Stomach (tissue), 9 donors: ENCODE results near the gene HMCES. TPM values are rescaled to one million over a fixed set of nuclear protein-coding genes. Genes with fewer than 3 reads are reported as not detected.
A peak's percentile ranks its signal among the peaks of the same experiment; 100 is the strongest.
"Not testable (repeated sequence)": the region's sequence is repeated elsewhere in the genome, so short reads cannot be mapped to it uniquely, and the experiment has no call there.

ENCODE experiments used
- DNase-seq, 2 donors: peaks; one replicate each; pipeline versions ENCODE4 v3.0.0 to v3.0.0-alpha.2; 2013 to 2019
- H3K27ac ChIP-seq, 5 donors: fragments of 200-600 bp in 4 of 5; sonication (generic) in 4 of 5; one replicate each; pipeline ENCODE4 v1.5.1; 2013 to 2019; ENCODE audit warnings: mild to moderate bottlenecking in 1 of 5, moderate library complexity in 1 of 5
- H3K27me3 ChIP-seq, 3 donors: fragments of 200-600 bp; sonication (generic); one replicate each; pipeline ENCODE4 v1.5.1; 2017 to 2019; ENCODE audit warnings: mixed run types in 1 of 3
- H3K36me3 ChIP-seq, 4 donors: fragments of 200-600 bp; sonication (generic); 1 replicate in 3 of 4; 2 replicates in 1 of 4; pipeline ENCODE4 v1.5.1; 2016 to 2019
- H3K4me1 ChIP-seq, 4 donors: fragments of 200-600 bp; sonication (generic); one replicate each; pipeline ENCODE4 v1.5.1; 2016 to 2019
- H3K4me3 ChIP-seq, 4 donors: fragments of 200-600 bp; sonication (generic) in 3 of 4; one replicate each; pipeline ENCODE4 v1.5.1; 2016 to 2019; ENCODE audit warnings: mild to moderate bottlenecking in 1 of 4
- H3K9me3 ChIP-seq, 4 donors: fragments of 200-600 bp; sonication (generic); one replicate each; pipeline ENCODE4 v1.5.1; 2016 to 2019
- CTCF ChIP-seq, 7 experiments: fragments of 450-650 bp in 4 of 7; fragments of 200-600 bp in 3 of 7; sonication (generic) in 3 of 7; IDR thresholded peaks; one replicate each; pipeline ENCODE4 v1.5.1; 2016 to 2019; ENCODE audit warnings: antibody characterized with exemption in 7 of 7, control low read depth in 2 of 7, mild to moderate bottlenecking in 1 of 7
- EP300 ChIP-seq: sonication (generic); formaldehyde crosslinking; IDR thresholded peaks from one replicate; pipeline ENCODE4 v1.6.1; 2017; ENCODE audit warnings: antibody characterized with exemption
- POLR2A ChIP-seq, 4 donors: fragments of 450-650 bp; IDR thresholded peaks; one replicate each; pipeline ENCODE4 v1.6.1; 2016; ENCODE audit warnings: antibody characterized with exemption in 4 of 4, control low read depth in 2 of 4, mild to moderate bottlenecking in 1 of 4, moderate library complexity in 1 of 4
- POLR2AphosphoS5 ChIP-seq, 3 donors: sonication (generic); formaldehyde crosslinking; IDR thresholded peaks; one replicate each; pipeline ENCODE4 v1.6.1; 2016; ENCODE audit warnings: antibody characterized with exemption in 3 of 3
- WGBS, 5 donors: extraction: QIAGEN DNeasy Blood & Tissue Kit in 3 of 5; methylation state at CpG; one replicate each; pipeline versions ENCODE4 v1.1.5 to v1.1.7; 2013 to 2018; 5-methylcytosine and 5-hydroxymethylcytosine counted together
- intact Hi-C: fragments of 100-400 bp; cut with DNase I; formaldehyde crosslinking; loops from one replicate; pipeline ENCODE4 v1.15.1; 2023; ENCODE audit warnings: low total_unique reads
- polyA plus RNA-seq, 3 donors: library from polyadenylated mRNA; stranded (reverse); fragments of 200-250 nt; gene quantifications; one replicate each; pipeline ENCODE4 v1.2.3, GENCODE V29; 2013
- total RNA-seq, 5 donors: library from RNA; depleted of rRNA; stranded (reverse); fragments of >200 nt; gene quantifications; one replicate each; pipeline versions ENCODE4 v1.1.0 to v1.2.3, GENCODE V29; 2014 to 2016
- donor health status: healthy with polysubstance abuse.
- donor health status: Bipolar disorder and iron deficiency.
- donor health status: healthy.

The HMCES gene
- total and polyA plus RNA-seq, 8 donors = 16.4 to 80.5 (median 24.6) TPM

- no peak for TF ChIP-seq POLR2A (IDR thresholded peaks at IDR 0.05)
- no peak for TF ChIP-seq EP300
- TF ChIP-seq POLR2AphosphoS5 (IDR thresholded peaks at IDR 0.05) = no peak
- TF ChIP-seq CTCF (IDR thresholded peaks at IDR 0.05) = no peak
- Histone ChIP-seq H3K4me1 (peaks cover 0 to 20% (median 13%) of the 10 kb centered on the region in 4 donors), H3K27me3 (peaks cover 0 to 21% (median 5%) of the 10 kb centered on the region in 3 donors), H3K27ac (no peak overlapping the region), H3K4me3 (no peak overlapping the region), H3K9me3 (no peaks in the 10 kb centered on the region), H3K36me3 (no peaks in the 10 kb centered on the region)
- intact Hi-C loops = no loop called here
- no peak for DNase-seq
- 75 to 83% (median 81%) methylated on average over 3 of the region's 3 CpGs for WGBS, 5 donors
These were observed 67.3 kb downstream of the HMCES start for GRCh38 chr3:129345971-129346370.

GRCh38 chr3:129346695-129347457, 68.2 kb downstream of the HMCES start:
- Histone ChIP-seq H3K27ac (no peak overlapping the region), H3K4me3 (no peak overlapping the region), H3K27me3 (peaks cover 0 to 21% (median 5%) of the 10 kb centered on the region in 3 donors), H3K9me3 (no peaks in the 10 kb centered on the region), H3K4me1 (peaks cover 0 to 20% (median 13%) of the 10 kb centered on the region in 4 donors), H3K36me3 (no peaks in the 10 kb centered on the region)
- WGBS, 5 donors = 37 to 44% (median 42%) methylated on average over 12 of the region's 12 CpGs
- intact Hi-C loops = no loop called here
- TF ChIP-seq POLR2AphosphoS5 (IDR thresholded peaks at IDR 0.05) (no peak), POLR2A (IDR thresholded peaks at IDR 0.05) (no peak), EP300 (no peak), CTCF (IDR thresholded peaks at IDR 0.05) (no peak)
- no peak for DNase-seq

GRCh38 chr3:129347458-129347845, 68.8 kb downstream of the HMCES start:
- Histone ChIP-seq H3K4me1 (peaks cover 0 to 20% (median 13%) of the 10 kb centered on the region in 4 donors), H3K9me3 (no peaks in the 10 kb centered on the region), H3K4me3 (no peak overlapping the region), H3K36me3 (no peaks in the 10 kb centered on the region), H3K27ac (no peak overlapping the region), H3K27me3 (peaks cover 0 to 21% (median 5%) of the 10 kb centered on the region in 3 donors)
- no peak for DNase-seq
- TF ChIP-seq EP300 = no peak
- TF ChIP-seq POLR2A (IDR thresholded peaks at IDR 0.05) = no peak
- TF ChIP-seq CTCF (IDR thresholded peaks at IDR 0.05) = no peak
- TF ChIP-seq POLR2AphosphoS5 (IDR thresholded peaks at IDR 0.05) = no peak
- intact Hi-C loops = no loop called here
- 76 to 91% (median 86%) methylated on average over 7 to 8 of the region's 8 CpGs for WGBS, 5 donors

GRCh38 chr3:129348734-129349133, 70.1 kb downstream of the HMCES start:
- Histone ChIP-seq H3K4me3 (no peak overlapping the region), H3K4me1 (peaks cover 0 to 17% (median 10%) of the 10 kb centered on the region in 4 donors), H3K27ac (peak overlapping the region in 1 of 5 donors; percentile 38), H3K27me3 (peaks cover 0 to 15% (median 5%) of the 10 kb centered on the region in 3 donors), H3K9me3 (no peaks in the 10 kb centered on the region), H3K36me3 (no peaks in the 10 kb centered on the region)
- intact Hi-C loops = no loop called here
- DNase-seq = no peak
- TF ChIP-seq CTCF (IDR thresholded peaks at IDR 0.05) (no peak), POLR2A (IDR thresholded peaks at IDR 0.05) (no peak), EP300 (no peak)
- WGBS, 5 donors = 88 to 98% (median 94%) methylated on average over 3 of the region's 3 CpGs

GRCh38 chr3:129349169-129349568, 70.5 kb downstream of the HMCES start:
- peaks cover 0 to 12% (median 6%) of the 10 kb centered on the region in 4 donors for H3K4me1 ChIP-seq
- H3K36me3 ChIP-seq, DNase-seq, intact Hi-C loops, H3K9me3 ChIP-seq, H3K4me3 ChIP-seq: not testable (repeated sequence)
- peak overlapping the region in 1 of 5 donors; percentile 38 for H3K27ac ChIP-seq
- H3K27me3 ChIP-seq = peaks cover 0 to 11% (median 4%) of the 10 kb centered on the region in 3 donors
- WGBS, 5 donors = 59 to 89% (median 72%) methylated on average over 10 to 11 of the region's 11 CpGs
